ENCODE data around the gene LRRN2.
"Not testable (repeated sequence)": the region's sequence is repeated elsewhere in the genome, so short reads cannot be mapped to it uniquely, and the experiment has no call there.

The LRRN2 gene

GRCh38 chr1:204711947-204712701 is 26.6 kb upstream of the LRRN2 start:
- DNase-seq, result no peak

GRCh38 chr1:204711103-204711946 is 25.8 kb upstream of the LRRN2 start:
- DNase-seq, result no peak

DNA sequence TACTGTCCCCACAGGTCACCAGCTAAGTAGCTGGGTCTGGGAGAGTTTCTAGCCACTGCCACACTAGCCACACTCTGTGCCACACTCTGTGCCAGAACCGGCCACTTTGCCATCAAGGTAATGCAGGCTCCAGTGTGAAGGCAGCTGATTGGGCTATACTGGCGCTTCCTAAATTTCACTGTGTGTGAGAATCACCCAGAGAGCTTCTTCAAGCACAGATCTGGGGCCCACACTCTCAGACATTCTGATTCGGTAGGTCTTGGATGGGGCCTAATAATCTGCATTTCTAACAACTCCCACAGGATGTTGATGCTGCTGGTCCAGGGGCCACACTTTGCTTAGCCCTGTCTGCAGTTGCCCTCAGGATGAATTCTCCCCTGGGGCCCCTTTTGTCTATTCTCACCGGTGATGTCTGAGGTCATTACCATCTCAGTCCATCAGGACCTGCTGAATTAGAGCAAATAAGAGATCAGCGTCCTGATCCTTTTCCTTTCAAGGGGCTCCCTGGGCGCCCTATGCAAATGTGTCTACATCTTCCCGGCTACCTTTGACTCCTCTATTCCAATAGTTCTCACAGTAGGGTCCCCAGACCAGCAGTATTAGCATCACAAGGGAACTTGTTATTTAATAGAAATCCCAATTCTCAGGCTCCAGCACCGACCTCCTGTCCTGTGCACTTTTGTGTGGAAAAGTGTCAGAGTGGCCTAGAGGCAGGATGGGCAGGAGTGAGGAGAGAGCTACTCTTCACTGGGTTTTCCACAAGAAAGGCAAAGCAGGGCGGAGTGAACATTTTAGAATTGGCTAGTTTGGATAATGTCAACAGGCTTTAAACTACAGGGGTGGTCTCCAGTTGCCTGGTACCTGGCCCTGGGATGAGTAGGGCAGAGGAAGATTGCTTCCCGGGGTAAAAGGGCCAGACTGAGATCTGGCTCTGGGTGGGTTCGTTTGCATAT is 24.7 kb upstream of the LRRN2 start:
- no peak for DNase-seq

GRCh38 chr1:204709021-204709420 is 23.5 kb upstream of the LRRN2 start:
- no peak for DNase-seq

DNA sequence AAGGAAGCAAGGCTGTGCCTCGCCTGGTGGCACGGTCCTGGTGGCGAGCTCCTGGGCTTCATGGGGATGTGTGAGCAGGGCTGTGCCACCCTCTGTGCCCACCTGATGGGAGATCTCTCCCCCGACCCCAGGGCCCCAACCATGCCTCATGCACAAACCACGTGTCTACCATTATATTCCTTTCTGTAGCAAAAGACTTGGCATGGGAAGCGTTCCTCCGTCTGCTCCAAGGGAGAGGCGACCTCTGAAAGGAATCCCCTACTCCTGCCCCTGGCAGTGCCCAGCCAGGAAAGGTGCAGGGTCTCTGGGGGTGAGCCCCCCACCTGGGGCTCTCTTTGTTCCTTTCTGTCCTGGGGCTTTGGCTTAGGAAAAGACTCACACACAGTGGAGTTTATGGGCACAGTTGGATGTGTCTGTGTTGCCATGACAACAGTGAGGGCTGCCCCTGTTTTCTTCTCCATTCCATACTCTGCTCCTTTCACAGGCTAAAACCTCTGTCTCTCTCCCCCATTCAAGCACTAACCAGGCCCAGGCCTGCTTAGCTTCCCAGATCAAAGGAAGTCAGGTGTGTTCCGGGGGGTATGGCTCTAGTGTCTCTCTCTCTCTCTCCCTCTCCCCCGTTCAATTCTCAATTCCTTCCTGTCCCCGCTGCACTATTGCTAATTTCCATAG is 21.4 kb upstream of the LRRN2 start:
- DNase-seq, result no peak

DNA sequence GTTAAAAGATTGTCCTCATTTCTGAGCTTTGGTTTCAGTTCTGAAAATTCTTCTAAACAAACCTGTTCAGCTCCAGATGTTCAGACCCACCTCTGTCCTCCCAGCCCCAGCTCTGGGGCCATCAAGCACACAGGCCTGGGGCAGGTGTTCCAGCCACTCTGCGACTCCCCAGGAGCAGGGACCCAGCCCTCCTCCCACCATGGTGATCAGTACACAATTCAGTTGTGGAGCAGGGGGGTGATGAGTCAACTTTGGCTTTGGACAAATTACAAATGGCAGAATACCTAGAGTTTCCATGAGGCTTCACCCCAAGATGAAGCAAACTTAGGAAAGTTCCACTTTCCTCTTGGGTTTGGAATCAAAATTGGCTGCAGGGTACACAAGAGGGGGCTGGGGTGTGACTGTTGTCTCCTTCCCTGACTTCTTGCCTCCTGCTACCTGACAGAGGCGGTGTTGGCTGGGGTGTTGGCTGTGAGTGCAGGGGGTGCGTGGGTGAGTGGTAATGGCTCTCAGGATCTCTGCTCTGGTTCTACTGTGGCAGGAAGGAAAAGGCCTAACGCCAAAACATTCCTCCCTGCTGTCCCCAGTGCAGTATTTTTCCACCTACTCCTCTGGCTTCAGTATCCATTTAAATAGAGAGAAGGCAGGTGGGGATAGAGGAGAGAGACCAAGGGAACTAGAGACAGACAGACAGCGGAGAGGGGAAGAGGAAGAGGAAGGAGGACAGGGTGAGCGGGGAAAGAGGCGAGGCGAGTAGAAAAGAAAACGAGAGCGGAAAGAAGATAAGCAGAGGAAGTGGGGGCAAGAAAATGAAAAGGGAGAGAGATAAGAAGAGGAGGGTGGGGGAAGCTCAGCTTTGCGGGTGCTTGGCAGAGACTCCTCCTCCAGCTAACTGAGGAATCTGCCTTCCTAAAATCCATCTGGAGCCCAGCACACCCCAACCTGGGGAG is 20.6 kb upstream of the LRRN2 start:
- DNase-seq, result no peak

GRCh38 chr1:204705493-204705811 is 19.9 kb upstream of the LRRN2 start:
- DNase-seq, result no peak

DNA sequence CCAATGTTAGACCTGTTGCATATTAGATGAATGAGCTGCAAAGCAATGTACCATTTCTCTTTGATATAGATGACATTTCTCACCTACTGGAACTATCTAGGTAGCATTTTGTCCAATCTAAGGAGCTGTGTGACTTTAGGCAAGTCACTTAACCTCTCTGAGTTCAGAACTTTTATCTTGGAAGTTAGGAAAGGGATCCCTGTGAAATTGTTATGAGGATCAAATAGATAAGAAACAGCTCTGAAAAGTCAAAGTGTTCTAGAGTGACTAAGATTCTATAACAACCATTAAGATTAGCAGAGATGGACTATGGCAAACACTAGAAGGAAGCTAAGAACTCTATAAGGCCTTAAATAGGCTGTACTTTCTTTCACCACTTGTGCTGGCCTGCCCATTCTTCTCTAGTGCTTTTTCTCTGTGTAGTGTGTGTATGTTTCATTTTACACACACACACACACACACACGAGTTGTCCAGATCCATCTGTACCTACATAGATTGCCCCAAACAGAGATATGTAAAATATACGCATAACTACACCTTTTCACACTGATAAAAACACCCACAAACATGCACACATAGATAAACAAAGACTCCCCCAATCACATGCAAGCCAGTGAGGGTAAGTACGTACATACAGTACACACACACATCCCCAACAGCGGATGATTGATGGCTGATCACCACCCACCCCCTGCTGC is 19.4 kb upstream of the LRRN2 start:
- no peak for DNase-seq

GRCh38 chr1:204703826-204704612 is 18.5 kb upstream of the LRRN2 start:
- DNase-seq, result no peak

- DNase-seq, result no peak
These were observed 17.7 kb upstream of the LRRN2 start for GRCh38 chr1:204703268-204703664.

- DNase-seq, result no peak
These were observed 17.2 kb upstream of the LRRN2 start for GRCh38 chr1:204702552-204703267.

DNA sequence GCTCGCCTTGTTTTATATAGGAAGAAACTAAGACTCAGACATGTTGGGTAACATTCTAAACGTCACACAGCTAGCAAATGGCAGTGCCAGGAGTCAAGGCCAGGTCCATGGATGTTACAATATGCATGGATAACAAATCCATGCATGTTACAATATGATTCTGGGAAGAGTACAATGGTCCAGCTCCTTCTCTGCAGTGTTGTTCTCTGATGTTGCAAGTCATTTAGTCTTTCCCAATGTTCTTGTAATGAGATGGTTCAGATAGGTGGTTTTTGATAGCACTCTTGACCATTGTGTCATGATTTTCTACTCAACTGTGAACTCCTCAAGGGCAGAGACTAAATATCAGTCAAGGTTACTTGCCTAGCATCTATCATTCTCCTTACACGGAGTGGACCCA is 15.7 kb upstream of the LRRN2 start:
- no peak for DNase-seq

DNA sequence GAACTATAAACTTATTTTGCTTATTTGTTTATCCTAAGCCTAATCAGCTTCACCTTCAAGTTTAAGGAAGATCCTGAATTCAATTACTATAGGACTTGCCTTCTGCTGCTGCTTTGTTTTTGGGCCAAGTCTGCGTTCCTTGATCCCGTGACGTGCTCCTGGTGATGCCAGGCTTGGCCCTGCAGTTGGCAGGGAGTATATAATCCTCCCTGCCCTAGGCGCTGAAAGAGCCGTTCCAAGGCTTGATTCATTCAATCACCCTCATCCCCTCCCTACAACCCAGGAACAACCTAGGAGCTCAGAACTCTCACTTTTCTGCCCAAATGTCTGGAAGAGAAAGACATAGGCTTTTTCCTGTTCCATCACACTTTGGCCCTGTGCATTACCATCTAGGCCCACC is 12.4 kb upstream of the LRRN2 start:
- DNase-seq, result no peak

GRCh38 chr1:204696606-204697005 is 11.1 kb upstream of the LRRN2 start:
- DNase-seq, result no peak

- DNase-seq, result no peak
These were observed 10.2 kb upstream of the LRRN2 start for GRCh38 chr1:204695692-204696091.

GRCh38 chr1:204694145-204694544 is 8.6 kb upstream of the LRRN2 start:
- DNase-seq, result no peak

- no peak for DNase-seq
These were observed 7.4 kb upstream of the LRRN2 start for GRCh38 chr1:204692841-204693356.

DNA sequence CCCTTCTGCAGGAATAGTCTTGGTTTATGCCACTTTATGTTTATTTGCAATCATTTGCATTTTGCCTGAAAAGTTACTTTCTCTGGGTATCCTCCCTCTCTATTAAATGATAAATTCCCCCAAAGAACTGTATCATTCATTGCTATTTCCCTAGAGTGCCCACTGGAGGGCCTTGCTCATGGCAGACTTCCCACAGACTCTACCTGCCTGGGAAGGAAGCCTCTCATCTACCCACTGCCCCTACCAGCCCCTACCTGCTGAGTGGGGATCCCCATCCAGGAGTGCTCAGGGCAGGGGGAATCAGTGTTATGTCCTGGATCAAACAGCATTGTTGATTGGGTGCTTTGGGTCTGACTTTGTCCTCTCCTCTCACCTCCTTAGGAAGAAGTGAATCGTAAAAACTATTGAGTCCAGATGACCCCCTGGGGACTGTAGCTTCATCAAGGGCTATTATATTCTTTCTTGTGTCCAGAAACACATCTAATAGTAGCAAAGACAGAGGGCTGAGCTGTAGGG is 6.8 kb upstream of the LRRN2 start:
- DNase-seq, result no peak

GRCh38 chr1:204691328-204691730 is 5.8 kb upstream of the LRRN2 start:
- not testable (repeated sequence) for DNase-seq

Data from GOT3 (cell line).